Measurements from ENCODE around the gene CUL7.

DNA sequence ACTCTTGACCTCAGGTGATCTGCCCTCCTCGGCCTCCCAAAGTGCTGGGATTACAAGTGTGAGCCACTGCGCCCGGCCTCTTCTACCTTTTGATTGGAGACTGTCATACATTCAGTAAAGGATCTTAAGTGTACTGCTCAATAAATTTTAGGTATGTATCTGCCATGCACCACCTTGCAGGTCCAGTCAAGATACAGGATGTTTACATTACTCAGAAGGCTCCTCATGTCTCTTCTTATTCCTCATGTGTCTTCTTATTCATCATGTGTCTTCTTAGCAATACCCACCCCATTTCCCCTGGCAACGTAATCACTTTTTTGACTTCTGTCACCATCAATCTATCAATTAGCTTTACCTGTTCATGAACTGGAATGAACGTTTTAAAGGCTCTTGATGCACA is 47.8 kb downstream of the CUL7 start:
- TF ChIP-seq CTCF (IDR thresholded peaks at IDR 0.05) (no peak), POLR2A (IDR thresholded peaks at IDR 0.05) (no peak), EP300 (IDR thresholded peaks at IDR 0.05) (no peak)
